HFFc6 (cell line): Measurements from ENCODE around the gene SYT13. TPM values are rescaled to one million over a fixed set of nuclear protein-coding genes. Genes with fewer than 3 reads are reported as not detected.

Experiments
- DNase-seq: peaks from one replicate; pipeline ENCODE4 v3.0.0-alpha.2; 2018
- H3K27ac Mint-ChIP-seq: 2 replicates; pipeline ENCODE4 v1.8.0; 2020; ENCODE audit warnings: mild to moderate bottlenecking, mixed read lengths
- H3K27me3 Mint-ChIP-seq: 2 replicates; pipeline ENCODE4 v1.8.0; 2021; ENCODE audit warnings: mild to moderate bottlenecking, moderate library complexity, mixed read lengths; ENCODE audit not compliant: insufficient read depth
- H3K36me3 Mint-ChIP-seq: 2 replicates; pipeline ENCODE4 v1.8.0; 2021; ENCODE audit warnings: low read depth, mixed read lengths
- H3K4me1 Mint-ChIP-seq: 2 replicates; pipeline ENCODE4 v1.8.0; 2020; ENCODE audit warnings: low read depth, mixed read lengths
- H3K4me3 Mint-ChIP-seq: 2 replicates; pipeline ENCODE4 v1.8.0; 2020; ENCODE audit warnings: mild to moderate bottlenecking, moderate library complexity, mixed read lengths
- H3K9me3 Mint-ChIP-seq: 2 replicates; pipeline ENCODE4 v1.8.0; 2020; ENCODE audit warnings: mild to moderate bottlenecking, mixed read lengths
- CTCF ChIP-seq: fragments of 200-600 bp; sonication (generic); IDR thresholded peaks from 2 replicates; pipeline ENCODE4 v1.5.0; 2021; ENCODE audit warnings: antibody characterized with exemption, mild to moderate bottlenecking
- total RNA-seq, 6 experiments: library from RNA; stranded (reverse); fragmentation: NEBNext Ultra II Directional; extraction: Animal tissue kit (Norgen Biotek cat#: 25700); gene quantifications; 2 replicates in 1 of 6; 3 replicates in 5 of 6; pipeline ENCODE4 v1.2.3, GENCODE V29; 2021

Gene SYT13
- total RNA-seq, 6 experiments from 2014 or later, result not detected

- no peaks in the 10 kb centered on the region for H3K9me3 Mint-ChIP-seq
- peaks cover 21% of the 10 kb centered on the region for H3K27me3 Mint-ChIP-seq
- no peak for TF ChIP-seq CTCF
- no peaks in the 10 kb centered on the region for H3K4me1 Mint-ChIP-seq
- H3K4me3 Mint-ChIP-seq, result no peak overlapping the region
- no peak overlapping the region for H3K27ac Mint-ChIP-seq
- no peak for DNase-seq
- H3K36me3 Mint-ChIP-seq, result no peaks in the 10 kb centered on the region
Measured at GRCh38 chr11:45232341-45233080, 53.6 kb downstream of the SYT13 start.

- Mint-ChIP-seq H3K4me3 (no peak overlapping the region), H3K9me3 (no peaks in the 10 kb centered on the region), H3K27me3 (peaks cover 19% of the 10 kb centered on the region), H3K36me3 (no peaks in the 10 kb centered on the region), H3K4me1 (no peaks in the 10 kb centered on the region), H3K27ac (no peak overlapping the region)
- no peak for DNase-seq
- no peak for TF ChIP-seq CTCF
Measured at GRCh38 chr11:45229401-45230020, 56.6 kb downstream of the SYT13 start.

GRCh38 chr11:45227836-45228235, 58.3 kb downstream of the SYT13 start:
- no peak for TF ChIP-seq CTCF
- Mint-ChIP-seq H3K27me3 (peaks cover 20% of the 10 kb centered on the region), H3K36me3 (no peaks in the 10 kb centered on the region), H3K4me1 (no peaks in the 10 kb centered on the region), H3K9me3 (no peaks in the 10 kb centered on the region), H3K27ac (no peak overlapping the region), H3K4me3 (no peak overlapping the region)
- no peak for DNase-seq

- TF ChIP-seq CTCF, result no peak
- Mint-ChIP-seq H3K27me3 (peaks cover 20% of the 10 kb centered on the region), H3K36me3 (no peaks in the 10 kb centered on the region), H3K9me3 (no peaks in the 10 kb centered on the region), H3K4me3 (no peak overlapping the region), H3K4me1 (no peaks in the 10 kb centered on the region), H3K27ac (no peak overlapping the region)
- no peak for DNase-seq
Measured at GRCh38 chr11:45226901-45227300, 59.2 kb downstream of the SYT13 start.

GRCh38 chr11:45225961-45226871, 59.9 kb downstream of the SYT13 start:
- no peak overlapping the region for H3K4me3 Mint-ChIP-seq
- no peaks in the 10 kb centered on the region for H3K4me1 Mint-ChIP-seq
- no peak for DNase-seq
- no peak overlapping the region for H3K27ac Mint-ChIP-seq
- H3K36me3 Mint-ChIP-seq, result no peaks in the 10 kb centered on the region
- no peaks in the 10 kb centered on the region for H3K9me3 Mint-ChIP-seq
- H3K27me3 Mint-ChIP-seq, result peaks cover 19% of the 10 kb centered on the region
- TF ChIP-seq CTCF, result no peak
